Tracheal epithelial cell (primary cell): ENCODE results near the gene KRT20. TPM values are rescaled to one million over a fixed set of nuclear protein-coding genes. Genes with fewer than 3 reads are reported as not detected.

ENCODE experiments used
- total RNA-seq: library from RNA; depleted of rRNA; stranded (reverse); fragments of >200 nt; gene quantifications from 2 replicates; pipeline ENCODE4 v1.2.1, GENCODE V29; 2014

The KRT20 gene
- not detected in 2 replicates for total RNA-seq

GRCh38 chr17:40884708-40885512 is at the start of gene KRT20:
Gene KRT20 (minus strand): TSS chr17:40885242. CDS start chr17:40885185, 57 bp downstream.

GRCh38 chr17:40866838-40867237 is 18.2 kb downstream of the KRT20 start, which contains the start of gene KRT12:
Gene KRT12 (minus strand): TSS chr17:40867223. CDS start chr17:40867186, 37 bp downstream.

Other genes starting within 250 kb of the KRT20 start
- gene SMARCE1, start 237.4 kb downstream of the KRT20 start, total RNA-seq, result 55.7 and 57.5 TPM in 2 replicates
- not detected in 2 replicates for gene KRT222, start 220.1 kb downstream of the KRT20 start, total RNA-seq
- gene KRT24, start 181.5 kb downstream of the KRT20 start, total RNA-seq, result 0.21 TPM in 1 of 2 replicates, not detected in the other
- not detected in 2 replicates for gene KRT25, start 129.9 kb downstream of the KRT20 start, total RNA-seq
- gene KRT26, start 113.0 kb downstream of the KRT20 start, total RNA-seq, result not detected in 2 replicates
- not detected in 2 replicates for gene KRT27, start 102.7 kb downstream of the KRT20 start, total RNA-seq
- not detected in 2 replicates for gene KRT28, start 85.3 kb downstream of the KRT20 start, total RNA-seq
- 2.3 and 2.9 TPM in 2 replicates for gene KRT10, start 62.6 kb downstream of the KRT20 start, total RNA-seq
- not detected in 2 replicates for gene KRT12, start 18.0 kb downstream of the KRT20 start, total RNA-seq
- 7.2 and 148 TPM in 2 replicates for gene KRT23, start 52.4 kb upstream of the KRT20 start, total RNA-seq
- gene KRT39, start 81.7 kb upstream of the KRT20 start, total RNA-seq, result not detected in 2 replicates
- not detected in 2 replicates for gene KRT40, start 99.1 kb upstream of the KRT20 start, total RNA-seq
- not detected in 2 replicates for gene KRTAP3-3, start 108.9 kb upstream of the KRT20 start, total RNA-seq
- not detected in 2 replicates for gene KRTAP3-2, start 114.7 kb upstream of the KRT20 start, total RNA-seq
- not detected in 2 replicates for gene KRTAP3-1, start 123.9 kb upstream of the KRT20 start, total RNA-seq
- 0.24 TPM in 1 of 2 replicates, not detected in the other for gene KRTAP1-5, start 142.0 kb upstream of the KRT20 start, total RNA-seq
- not detected in 2 replicates for gene KRTAP1-4, start 145.0 kb upstream of the KRT20 start, total RNA-seq
- not detected in 2 replicates for gene KRTAP1-3, start 149.6 kb upstream of the KRT20 start, total RNA-seq
- 0.24 TPM in 1 of 2 replicates, not detected in the other for gene KRTAP1-1, start 156.2 kb upstream of the KRT20 start, total RNA-seq
- not detected in 2 replicates for gene KRTAP2-1, start 162.1 kb upstream of the KRT20 start, total RNA-seq
- not detected in 2 replicates for gene KRTAP2-2, start 170.0 kb upstream of the KRT20 start, total RNA-seq
- 2.9 TPM in 1 of 2 replicates, not detected in the other for gene KRTAP2-3, start 174.9 kb upstream of the KRT20 start, total RNA-seq
- gene KRTAP2-4, start 180.6 kb upstream of the KRT20 start, total RNA-seq, result not detected in 2 replicates
- gene KRTAP4-7, start 198.9 kb upstream of the KRT20 start, total RNA-seq, result not detected in 2 replicates
- gene KRTAP4-8, start 212.9 kb upstream of the KRT20 start, total RNA-seq, result not detected in 2 replicates
- not detected in 2 replicates for gene KRTAP4-16, start 217.0 kb upstream of the KRT20 start, total RNA-seq
- not detected in 2 replicates for gene KRTAP4-9, start 220.1 kb upstream of the KRT20 start, total RNA-seq
- gene KRTAP4-11, start 233.1 kb upstream of the KRT20 start, total RNA-seq, result not detected in 2 replicates
- not detected in 2 replicates for gene KRTAP4-12, start 238.9 kb upstream of the KRT20 start, total RNA-seq